Measurements from ENCODE around the gene SYNE2.

SYNE2 gene

DNA sequence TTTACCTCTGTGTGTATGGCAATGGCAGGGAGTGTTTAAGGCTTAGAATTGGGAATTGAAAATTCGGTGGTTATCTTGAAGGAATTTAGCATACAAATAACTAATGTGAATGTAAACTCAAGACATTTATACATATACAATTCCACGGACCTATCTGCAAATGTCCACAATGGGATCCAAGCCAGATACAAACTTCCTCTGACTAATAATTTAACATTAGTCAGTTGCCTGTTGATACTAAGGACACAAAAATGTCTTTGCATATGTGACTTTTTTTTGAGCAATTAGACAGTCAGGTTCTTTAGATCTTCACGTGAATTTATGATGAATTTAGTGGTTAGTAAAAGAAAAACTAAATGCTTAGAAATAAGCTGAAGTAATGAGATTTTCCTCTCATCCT lies 400.9 kb downstream of the SYNE2 start:
- DNase-seq (ENCODE audit: low read depth in 2 of 2), result no peak

DNA sequence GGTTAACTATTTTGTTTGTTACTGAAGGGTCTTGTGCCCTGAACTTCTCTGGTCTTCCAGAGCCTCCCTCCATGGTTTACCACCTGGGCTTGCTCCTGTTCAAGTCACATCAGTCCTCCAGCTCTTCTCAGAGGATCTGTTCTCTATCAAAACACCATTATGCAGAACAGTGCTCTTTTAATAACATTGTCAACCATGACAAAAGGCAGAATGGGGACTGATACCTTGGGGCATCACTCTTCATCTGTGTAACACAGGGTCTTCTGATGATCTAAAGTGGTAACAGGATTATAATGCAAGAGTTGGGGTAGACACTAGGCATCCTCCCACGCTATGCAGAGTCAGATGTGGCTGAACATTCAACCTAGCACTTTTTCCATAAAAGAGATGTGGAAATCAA lies 403.0 kb downstream of the SYNE2 start:
- DNase-seq (ENCODE audit: low read depth in 2 of 2), result no peak

DNA sequence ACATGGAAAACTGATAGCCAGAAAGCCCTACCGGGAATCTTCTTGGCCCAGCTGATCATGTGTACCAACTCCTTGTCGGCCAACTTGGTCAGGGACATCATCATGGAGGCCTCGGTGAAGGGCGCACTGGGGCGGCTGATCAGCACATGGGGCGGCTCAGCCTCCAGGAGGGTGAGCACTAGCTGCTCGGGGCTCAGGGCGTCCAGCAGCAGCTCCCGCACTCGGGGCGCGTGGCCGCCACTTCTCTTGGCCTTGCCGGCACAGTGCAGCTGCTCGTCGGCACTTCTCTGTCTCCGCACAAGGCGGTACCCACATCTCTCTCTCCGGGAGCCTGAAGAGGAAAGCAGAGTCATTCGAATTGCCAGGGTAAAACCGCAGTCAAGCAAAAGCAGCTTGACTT lies 407.6 kb downstream of the SYNE2 start:
- no peak for DNase-seq (ENCODE audit: low read depth in 2 of 2)

DNA sequence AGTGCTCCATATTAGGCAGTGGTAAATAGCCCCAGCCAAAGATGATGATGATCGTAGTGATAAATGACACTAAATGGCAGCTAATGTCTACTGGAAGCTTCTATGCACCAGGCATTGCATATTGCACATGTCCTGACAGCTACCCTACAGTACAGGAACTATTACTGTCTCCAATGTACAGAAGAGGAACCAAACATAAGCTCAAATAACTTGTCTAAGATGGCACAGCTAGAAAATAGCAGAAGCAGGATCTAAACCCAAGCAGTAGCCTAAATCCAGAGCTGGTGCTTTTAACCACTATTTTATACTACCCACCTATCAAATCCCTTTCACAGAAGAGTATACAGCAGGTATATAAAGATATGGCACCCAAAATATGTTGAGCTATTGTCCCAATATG lies 412.4 kb downstream of the SYNE2 start:
- DNase-seq (ENCODE audit: low read depth in 2 of 2), result no peak

DNA sequence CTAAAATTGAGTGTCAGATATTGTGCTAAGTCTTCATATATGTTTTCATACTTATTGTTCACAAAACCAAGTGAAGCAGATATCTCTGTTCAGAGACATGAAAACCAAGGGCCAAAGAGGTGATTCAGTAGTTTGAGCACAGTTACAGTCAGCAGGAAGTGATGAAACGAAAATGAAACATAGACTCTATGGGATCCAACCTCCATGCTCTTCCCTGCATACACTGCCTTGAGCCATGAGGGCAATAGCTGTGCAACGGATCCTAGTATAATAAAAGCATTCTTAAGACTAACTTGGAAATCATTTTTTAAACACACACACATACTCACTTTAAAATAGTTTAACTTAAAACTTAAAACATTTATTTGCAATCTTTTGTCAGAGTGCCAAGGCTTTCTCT lies 413.4 kb downstream of the SYNE2 start:
- DNase-seq (ENCODE audit: low read depth in 2 of 2), result no peak

DNA sequence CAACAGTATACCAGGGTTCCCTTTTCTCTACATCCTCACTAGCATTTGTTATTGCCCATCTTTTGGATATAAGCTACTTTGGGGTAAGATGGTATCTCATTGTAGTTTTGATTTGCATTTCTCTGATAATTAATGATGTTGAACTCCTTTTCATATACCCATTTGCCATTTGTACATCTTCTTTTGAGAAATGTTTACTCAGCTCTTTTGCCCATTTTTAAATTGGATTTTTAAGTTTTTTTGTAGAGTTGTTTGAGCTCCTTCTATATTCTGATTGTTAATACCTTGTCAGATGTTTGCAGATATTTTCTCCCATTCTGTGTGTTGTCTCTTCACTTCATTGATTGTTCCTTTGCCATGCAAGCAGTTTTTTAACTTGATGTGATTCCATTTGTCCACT lies 419.2 kb downstream of the SYNE2 start:
- DNase-seq (ENCODE audit: low read depth in 2 of 2), result no peak

Measured in stimulated activated CD8-positive, alpha-beta memory T cell treated with anti-CD3 and anti-CD28 coated beads, Interleukin-15, amount 100 ng/mL, for 48 hours (primary cell).